Medulla oblongata (tissue), 1 donor: ENCODE results near the gene LRRK2.

Experiments used
- DNase-seq: peaks from one replicate; pipeline ENCODE4 v3.0.0-alpha.2; 2015; ENCODE audit errors: extremely low spot score

The LRRK2 gene

DNA sequence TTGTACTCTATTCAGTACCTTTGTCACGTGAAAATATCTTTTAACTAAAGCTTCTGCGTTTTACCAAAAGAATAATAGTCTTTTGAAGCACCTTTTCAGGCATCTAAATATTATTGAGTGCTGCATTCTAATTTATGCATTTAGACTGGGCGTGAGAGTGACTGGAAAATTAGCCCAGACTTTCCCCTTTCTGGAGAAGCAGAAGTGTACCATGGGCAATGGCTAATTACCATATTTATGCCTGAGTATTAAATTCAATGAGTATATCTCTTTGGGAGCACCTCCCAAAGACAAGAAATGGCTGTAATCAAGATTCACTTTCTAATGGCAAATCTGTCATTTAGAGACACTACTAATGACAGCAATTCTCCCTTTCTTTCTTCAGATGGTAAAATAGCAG is 174.9 kb downstream of the LRRK2 start:
- DNase-seq: no peak

DNA sequence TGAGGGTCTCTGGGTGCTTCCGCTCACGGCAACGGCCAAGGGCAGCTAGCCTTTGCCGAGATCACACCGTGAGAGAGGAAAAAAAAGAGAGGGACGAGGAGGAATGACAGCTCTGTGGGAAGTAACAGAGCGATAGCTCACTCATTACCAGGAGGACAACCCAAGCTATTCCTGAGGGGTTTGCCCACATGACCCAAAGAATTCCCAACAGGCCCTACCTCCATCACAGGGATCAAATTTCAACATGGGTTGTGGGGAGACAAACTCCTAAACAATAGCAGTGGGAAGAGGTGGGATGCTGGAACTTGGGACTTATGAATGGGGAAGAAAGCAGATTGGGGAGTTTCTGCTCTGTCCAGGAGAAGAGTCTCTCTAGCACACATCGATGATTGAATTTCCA is 180.6 kb downstream of the LRRK2 start:
- no peak for DNase-seq
